B cell (primary cell): ENCODE data around the gene CLDN2. TPM values are rescaled to one million over a fixed set of nuclear protein-coding genes. Genes with fewer than 3 reads are reported as not detected.

Source experiments
- ATAC-seq: fragments of 200-7000 bp; cut with Tn5 transposase; one replicate; pipeline ENCODE4 v1.10.0; 2021; ENCODE audit warnings: low read depth, mild to moderate bottlenecking, moderate number of reproducible peaks, moderate library complexity
- CTCF ChIA-PET: fragments of 350-600 bp; sonication (Branson Sonifier 250); formaldehyde crosslinking; loops from one replicate; lab custom pipeline; 2021; ENCODE audit warnings: antibody characterized with exemption, inconsistent platforms; lab: Charles Lee
- POLR2A ChIA-PET: fragments of 350-600 bp; sonication (Branson Sonifier 250); formaldehyde crosslinking; loops from one replicate; lab custom pipeline; 2021; ENCODE audit warnings: antibody characterized with exemption; lab: Charles Lee
- DNase-seq: peaks from one replicate; pipeline ENCODE4 v3.0.0; 2013
- H2AFZ ChIP-seq: 2 replicates; pipeline ENCODE4 v1.6.1; 2012; ENCODE audit warnings: mild to moderate bottlenecking, low read depth, low read length; ENCODE audit not compliant: insufficient read depth, poor library complexity, severe bottlenecking
- H3K27ac ChIP-seq, 2 donors: 1 replicate in 1 of 2; 2 replicates in 1 of 2; pipeline ENCODE4 v1.5.1; 2012 to 2013; ENCODE audit warnings: low read length in 2 of 2, mild to moderate bottlenecking in 2 of 2, moderate library complexity in 1 of 2
- H3K27me3 ChIP-seq, 4 experiments: fragments of 200-600 bp in 1 of 4; sonication (generic) in 1 of 4; replicated peaks in 1 of 4; 1 replicate in 2 of 4; 2 replicates in 2 of 4; pipeline versions ENCODE4 v1.6.1 to v1.7.0; 2013 to 2016; ENCODE audit warnings: low read length in 3 of 4, mild to moderate bottlenecking in 2 of 4, mixed read lengths in 1 of 4, moderate library complexity in 1 of 4; ENCODE audit not compliant: insufficient read depth in 4 of 4, control insufficient read depth in 3 of 4; ENCODE audit errors: control extremely low read depth in 1 of 4
- H3K36me3 ChIP-seq, 2 experiments: replicated peaks in 1 of 2; 1 replicate in 1 of 2; 2 replicates in 1 of 2; pipeline versions ENCODE4 v1.6.1 to v1.7.1; 2013; ENCODE audit warnings: low read length in 1 of 2; ENCODE audit not compliant: insufficient read depth in 2 of 2, control insufficient read depth in 1 of 2; ENCODE audit errors: control extremely low read depth in 1 of 2, extremely low read depth in 1 of 2
- H3K4me1 ChIP-seq, 2 donors: fragments of 200-600 bp in 1 of 2; sonication (generic) in 1 of 2; 1 replicate in 1 of 2; 2 replicates in 1 of 2; pipeline versions ENCODE4 v1.5.1 to v1.6.1; 2013 to 2017; ENCODE audit warnings: low read length in 2 of 2; ENCODE audit not compliant: control insufficient read depth in 2 of 2, insufficient read depth in 2 of 2
- H3K4me2 ChIP-seq: replicated peaks from 2 replicates; pipeline ENCODE3; 2012; ENCODE audit warnings: mild to moderate bottlenecking, low read depth, low read length; ENCODE audit not compliant: poor library complexity, severe bottlenecking
- H3K4me3 ChIP-seq, 5 experiments: fragments of 200-600 bp in 1 of 5; sonication (generic) in 1 of 5; 1 replicate in 3 of 5; 2 replicates in 2 of 5; pipeline versions ENCODE4 v1.5.1 to v1.7.0; 2011 to 2016; ENCODE audit warnings: low read length in 4 of 5, mild to moderate bottlenecking in 4 of 5, low read depth in 2 of 5, control low read depth in 1 of 5, moderate library complexity in 1 of 5; ENCODE audit not compliant: insufficient read depth in 1 of 5; ENCODE audit errors: control extremely low read depth in 1 of 5, extremely low read depth in 1 of 5
- H3K79me2 ChIP-seq: fragments of 200-600 bp; sonication (generic); one replicate; pipeline ENCODE4 v1.6.0; 2016; ENCODE audit warnings: low read length; ENCODE audit not compliant: control insufficient read depth, insufficient read depth
- H3K9ac ChIP-seq: fragments of 200-600 bp; sonication (generic); 2 replicates; pipeline ENCODE4 v1.6.1; 2017; ENCODE audit warnings: mild to moderate bottlenecking, low read length, moderate library complexity
- H3K9me3 ChIP-seq, 3 donors: one replicate each; pipeline versions ENCODE4 v1.6.1 to v1.7.1; 2013; ENCODE audit warnings: low read length in 2 of 3; ENCODE audit not compliant: control insufficient read depth in 2 of 3, insufficient read depth in 1 of 3; ENCODE audit errors: control extremely low read depth in 1 of 3
- H4K20me1 ChIP-seq: 2 replicates; pipeline ENCODE4 v1.6.0; 2012; ENCODE audit warnings: mild to moderate bottlenecking, low read length; ENCODE audit not compliant: insufficient read depth, control insufficient read depth, poor library complexity, severe bottlenecking
- H3K27ac Mint-ChIP-seq: one replicate; pipeline ENCODE4 v1.8.0; 2021; ENCODE audit warnings: mixed read lengths
- H3K27me3 Mint-ChIP-seq: one replicate; pipeline ENCODE4 v1.8.0; 2021; ENCODE audit warnings: mixed read lengths
- H3K4me1 Mint-ChIP-seq: one replicate; pipeline ENCODE4 v1.8.0; 2021; ENCODE audit warnings: mixed read lengths
- H3K4me3 Mint-ChIP-seq: one replicate; pipeline ENCODE4 v1.8.0; 2021; ENCODE audit warnings: mixed read lengths
- H3K9me3 Mint-ChIP-seq: one replicate; pipeline ENCODE4 v1.8.0; 2022; ENCODE audit warnings: mixed read lengths; ENCODE audit not compliant: insufficient read depth
- CTCF ChIP-seq: fragments of 200-600 bp; IDR thresholded peaks from one replicate; pipeline ENCODE4 v1.8.0; 2022; ENCODE audit warnings: antibody characterized with exemption, mild to moderate bottlenecking
- EZH2 ChIP-seq: IDR thresholded peaks from 2 replicates; pipeline ENCODE4 v1.6.1; 2012; ENCODE audit warnings: borderline replicate concordance, low read depth, mild to moderate bottlenecking, moderate library complexity, low read length; ENCODE audit not compliant: insufficient read depth, poor library complexity, severe bottlenecking
- WGBS: methylation state at CpG from one replicate; pipeline ENCODE4 v1.1.5; 2013; ENCODE audit warnings: missing lambda C conversion rate; ENCODE audit not compliant: insufficient coverage; 5-methylcytosine and 5-hydroxymethylcytosine counted together
- intact Hi-C: fragments of 100-400 bp; cut with micrococcal nuclease; formaldehyde crosslinking; loops from one replicate; pipeline ENCODE4 v1.10.0; 2022
- polyA plus RNA-seq: library from polyadenylated mRNA; depleted of rRNA; stranded (reverse); fragments of >200 nt; gene quantifications from 2 replicates; pipeline ENCODE4 v1.2.3, GENCODE V29; 2012
- total RNA-seq, 2 donors: library from RNA; stranded (reverse); fragments of 120-200 nt in 1 of 2; gene quantifications; 1 replicate in 1 of 2; 2 replicates in 1 of 2; pipeline versions ENCODE4 v1.2.3 to v1.2.4, GENCODE V29; 2013 to 2022

Gene CLDN2
- total and polyA plus RNA-seq, 2 donors (not counting 1 experiment from before 2014, with no cell fraction given), result not detected

GRCh38 chrX:106976416-106976815 lies 56.2 kb downstream of the CLDN2 start:
- Histone ChIP-seq H3K4me2 (no peak overlapping the region), H3K79me2 (no peaks in the 10 kb centered on the region), H3K27me3 (no peaks in the 10 kb centered on the region), H2AFZ (no peak overlapping the region), H3K36me3 (no peaks in the 10 kb centered on the region), H3K9me3 (no peaks in the 10 kb centered on the region), H3K9ac (no peak overlapping the region), H4K20me1 (no peaks in the 10 kb centered on the region), H3K4me1 (no peaks in the 10 kb centered on the region), H3K4me3 (no peak overlapping the region), H3K27ac (no peak overlapping the region)
- H3K9me3 Mint-ChIP-seq, result no peaks in the 10 kb centered on the region
- intact Hi-C loops, result no loop called here
- ATAC-seq, result no peak
- no peak overlapping the region for H3K4me3 Mint-ChIP-seq
- no peak for DNase-seq
- CTCF ChIA-PET, result no interaction called here
- H3K4me1 Mint-ChIP-seq, result no peaks in the 10 kb centered on the region
- no CpG with 5 or more reads among the region's 3 CpGs for WGBS
- TF ChIP-seq EZH2, result no peak
- no peak for TF ChIP-seq CTCF
- no peaks in the 10 kb centered on the region for H3K27me3 Mint-ChIP-seq
- H3K27ac Mint-ChIP-seq, result no peak overlapping the region
- POLR2A ChIA-PET, result no interaction called here

Other genes with a start within 250 kb of the CLDN2 start
- gene RNF128, start 193.7 kb upstream of the CLDN2 start, total RNA-seq, result not detected in 2 replicates
- not detected in 2 replicates for gene RNF128, start 193.7 kb upstream of the CLDN2 start, polyA plus RNA-seq
- gene TBC1D8B, start 117.7 kb upstream of the CLDN2 start, total RNA-seq, result 8.4 and 9.1 TPM in 2 replicates
- 0.46 and 0.50 TPM in 2 replicates for gene TBC1D8B, start 117.7 kb upstream of the CLDN2 start, polyA plus RNA-seq
- gene RIPPLY1, start 17.1 kb upstream of the CLDN2 start, total RNA-seq, result not detected in 2 replicates
- not detected in 2 replicates for gene RIPPLY1, start 17.1 kb upstream of the CLDN2 start, polyA plus RNA-seq
- 6.3 and 6.5 TPM in 2 replicates for gene MORC4, start 79.8 kb downstream of the CLDN2 start, total RNA-seq
- gene MORC4, start 79.8 kb downstream of the CLDN2 start, polyA plus RNA-seq, result 1.1 and 2.0 TPM in 2 replicates
- gene RBM41, start 198.4 kb downstream of the CLDN2 start, total RNA-seq, result 32.5 and 36.5 TPM in 2 replicates
- gene RBM41, start 198.4 kb downstream of the CLDN2 start, polyA plus RNA-seq, result 5.2 and 6.4 TPM in 2 replicates